HepG2 (cell line): Measurements from ENCODE around the gene TBC1D22A. TPM values are rescaled to one million over a fixed set of nuclear protein-coding genes. Genes with fewer than 3 reads are reported as not detected.

Source experiments
- ATAC-seq: fragments of 200-7000 bp; cut with Tn5 transposase; 3 replicates; pipeline ENCODE4 v1.9.1; 2020; ENCODE audit warnings: mild to moderate bottlenecking, moderate library complexity
- BruUV-seq: library from RNA; stranded (reverse); fragments of 400-500 nt; replicated peaks from 2 replicates; lab custom pipeline; 2021; lab: Mats Ljungman, UMichigan
- CTCF ChIA-PET: fragments of 300-600 bp; formaldehyde crosslinking; extraction: SDS; loops from one replicate; lab custom pipeline; 2021; ENCODE audit warnings: low total read pairs, inconsistent platforms, low intra/inter-chr PET ratio; lab: Yijun Ruan, JAX
- POLR2A ChIA-PET: fragments of 350-600 bp; sonication (Branson Sonifier 250); formaldehyde crosslinking; loops from one replicate; lab custom pipeline; 2020; ENCODE audit warnings: antibody characterized with exemption, inconsistent platforms; lab: Yijun Ruan, JAX
- DNase-seq: peaks from one replicate; pipeline ENCODE4 v3.0.0-alpha.2; 2015; ENCODE audit warnings: low spot score
- FAIRE-seq: peaks from 3 replicates; lab custom pipeline; 2011; peaks lifted over from hg19 to GRCh38; lab: Jason Lieb, UNC
- H2AFZ ChIP-seq: one replicate; pipeline ENCODE4 v1.6.1; 2011; ENCODE audit warnings: low read length, inconsistent platforms
- H3K27ac ChIP-seq: fragments of 300-600 bp; 3 replicates; pipeline ENCODE4 v1.8.0; 2011; ENCODE audit warnings: mixed run types, mild to moderate bottlenecking, mixed read lengths, low read length, inconsistent platforms; ENCODE audit not compliant: insufficient read depth; ENCODE audit errors: extremely low read length
- H3K27me3 ChIP-seq, 2 experiments: fragments of 200-600 bp in 1 of 2; 2 replicates in 1 of 2; 3 replicates in 1 of 2; pipeline versions ENCODE4 v1.6.0 to v1.8.0; 2011; ENCODE audit warnings: low read length in 2 of 2, mild to moderate bottlenecking in 2 of 2, moderate library complexity in 2 of 2, inconsistent platforms in 1 of 2; ENCODE audit not compliant: insufficient read depth in 2 of 2, control insufficient read depth in 1 of 2
- H3K36me3 ChIP-seq, 2 experiments: fragments of 200-600 bp in 1 of 2; replicated peaks in 1 of 2; 2 replicates in 1 of 2; 3 replicates in 1 of 2; pipeline versions ENCODE4 v1.5.1 to v1.8.0; 2011; ENCODE audit warnings: low read length in 2 of 2, inconsistent platforms in 1 of 2; ENCODE audit not compliant: insufficient read depth in 2 of 2, control insufficient read depth in 1 of 2
- H3K4me1 ChIP-seq: 2 replicates; pipeline ENCODE4 v1.5.1; 2012; ENCODE audit warnings: low read length, inconsistent platforms; ENCODE audit not compliant: insufficient read depth
- H3K4me2 ChIP-seq: 2 replicates; pipeline ENCODE4 v1.6.0; 2011; ENCODE audit warnings: low read depth, low read length, inconsistent platforms
- H3K4me3 ChIP-seq, 3 experiments: fragments of 200-600 bp in 1 of 3; sonication (generic), shearing (Covaris generic) in 1 of 3; replicated peaks in 1 of 3; 2 replicates each; pipeline ENCODE4 v1.5.1; 2011 to 2016; ENCODE audit warnings: low read length in 3 of 3, inconsistent platforms in 2 of 3, low read depth in 2 of 3, mild to moderate bottlenecking in 2 of 3, control low read depth in 1 of 3, mixed read lengths in 1 of 3; ENCODE audit not compliant: insufficient read depth in 1 of 3
- H3K79me2 ChIP-seq: one replicate; pipeline ENCODE4 v1.6.1; 2011; ENCODE audit warnings: low read length, inconsistent platforms; ENCODE audit not compliant: insufficient read depth
- H3K9ac ChIP-seq: 2 replicates; pipeline ENCODE4 v1.6.0; 2011; ENCODE audit warnings: mild to moderate bottlenecking, low read depth, low read length, inconsistent platforms; ENCODE audit not compliant: insufficient read depth
- H3K9me3 ChIP-seq: 2 replicates; pipeline ENCODE4 v1.5.1; 2012; ENCODE audit warnings: mild to moderate bottlenecking, low read length
- H4K20me1 ChIP-seq: 2 replicates; pipeline ENCODE4 v1.6.0; 2011; ENCODE audit warnings: inconsistent platforms, mild to moderate bottlenecking, low read length, moderate library complexity; ENCODE audit not compliant: insufficient read depth
- CCAR2 ChIP-seq: fragments of 200-400 bp; formaldehyde crosslinking; optimal IDR thresholded peaks from 2 replicates; pipeline ENCODE3; 2018; ENCODE audit warnings: low read depth, mild to moderate bottlenecking, low read length, moderate library complexity
- E2F1 ChIP-seq: sonication (generic); formaldehyde crosslinking; IDR thresholded peaks from 2 replicates; pipeline ENCODE4 v1.5.0; 2020; ENCODE audit warnings: missing genetic modification reagents
- HMG20A ChIP-seq: IDR thresholded peaks from 2 replicates; pipeline ENCODE4 v1.6.1; 2016; ENCODE audit warnings: borderline replicate concordance
- SNRNP70 ChIP-seq: fragments of 200-400 bp; formaldehyde crosslinking; IDR thresholded peaks from 2 replicates; pipeline ENCODE4 v1.6.1; 2017; ENCODE audit warnings: mild to moderate bottlenecking, low read depth, low read length, moderate library complexity
- SOX13 ChIP-seq, 3 experiments: fragments of 450-650 bp in 1 of 3; sonication (generic) in 1 of 3; formaldehyde crosslinking in 1 of 3; IDR thresholded peaks in 2 of 3; conservative IDR thresholded peaks in 1 of 3; 2 replicates each; pipeline versions ENCODE4 v1.5.0 to v1.6.1; 2016 to 2020; ENCODE audit warnings: antibody characterized with exemption in 1 of 3, mild to moderate bottlenecking in 1 of 3, missing compliant biosample characterization in 1 of 3, missing genetic modification reagents in 1 of 3, moderate library complexity in 1 of 3
- TFDP1 ChIP-seq: IDR thresholded peaks from 2 replicates; pipeline ENCODE4 v1.6.1; 2016; ENCODE audit warnings: missing compliant biosample characterization, missing genetic modification reagents, borderline replicate concordance
- TOE1 ChIP-seq: sonication (generic); formaldehyde crosslinking; IDR thresholded peaks from 2 replicates; pipeline ENCODE4 v1.4.0; 2020; ENCODE audit warnings: mild to moderate bottlenecking, missing genetic modification reagents
- U2AF1 ChIP-seq: fragments of 200-400 bp; formaldehyde crosslinking; optimal IDR thresholded peaks from 2 replicates; pipeline ENCODE3; 2017; ENCODE audit warnings: mild to moderate bottlenecking, low read depth, low read length
- ZFP36 ChIP-seq: fragments of 150-350 bp; IDR thresholded peaks from 2 replicates; pipeline ENCODE4 v1.6.1; 2018; ENCODE audit warnings: borderline replicate concordance, low read length, low read depth; ENCODE audit not compliant: partially characterized antibody
- ZFYVE20 ChIP-seq: sonication (generic); formaldehyde crosslinking; IDR thresholded peaks from 2 replicates; pipeline ENCODE4 v1.8.0; 2023; ENCODE audit warnings: low read depth, mild to moderate bottlenecking, moderate library complexity, missing genetic modification reagents, borderline replicate concordance
- ZNF382 ChIP-seq: sonication (generic); formaldehyde crosslinking; IDR thresholded peaks from 2 replicates; pipeline ENCODE4 v1.5.0; 2020; ENCODE audit warnings: missing genetic modification reagents, mild to moderate bottlenecking, borderline replicate concordance
- ZNF557 ChIP-seq: sonication (generic); formaldehyde crosslinking; IDR thresholded peaks from 2 replicates; pipeline ENCODE4 v1.4.0; 2020; ENCODE audit warnings: missing genetic modification reagents
- WGBS: methylation state at CpG from one replicate; pipeline ENCODE4 v1.1.6; 2017; ENCODE audit warnings: low lambda C conversion rate; 5-methylcytosine and 5-hydroxymethylcytosine counted together
- in situ Hi-C: cut with HindIII; loops from 2 replicates; pipeline ENCODE4 v1.10.0; 2017; ENCODE audit warnings: low pct_unique_long_range_greater_than_20kb; ENCODE audit not compliant: extremely low pct_ligation_motif_present
- intact Hi-C: fragments of 100-400 bp; cut with micrococcal nuclease; formaldehyde crosslinking; loops from one replicate; pipeline ENCODE4 v1.10.0; 2022; ENCODE audit not compliant: unreplicated experiment
- polyA plus RNA-seq, 8 experiments: library from polyadenylated mRNA; depleted of rRNA in 3 of 8; stranded (reverse) in 7 of 8; unstranded in 1 of 8; fragments of >200 nt; fragmentation: Illumina TruSeq in 4 of 8; extraction: Trizol in 4 of 8; gene quantifications; 2 replicates each; pipeline versions ENCODE4 v1.2.1 to v1.2.3, GENCODE V29; 2011 to 2016; ENCODE audit warnings: low read depth in 4 of 8, missing spikeins in 1 of 8, mixed read lengths in 1 of 8; ENCODE audit not compliant: insufficient read depth in 1 of 8
- total RNA-seq, 5 experiments: library from RNA; depleted of rRNA; stranded (reverse); fragments of >200 nt; fragmentation: Illumina TruSeq; extraction: Trizol; gene quantifications; 2 replicates each; pipeline ENCODE4 v1.2.3, GENCODE V29; 2016; ENCODE audit warnings: low read depth in 1 of 5

TBC1D22A gene
- total and polyA plus RNA-seq, 2 of the 13 experiments (the other 11 are each of a cell fraction or from before 2014, with no cell fraction given): 17.3 to 18.0 TPM

- no peak overlapping the region for H3K9ac ChIP-seq
These were observed 426.0 kb downstream of the TBC1D22A start for GRCh38 chr22:47188261-47189055.

More at GRCh38 chr22:47188261-47189055, 426.0 kb downstream of the TBC1D22A start:
- Histone ChIP-seq H3K27ac (no peak overlapping the region), H3K4me1 (peaks cover 20% of the 10 kb centered on the region), H3K4me3 (no peak overlapping the region), H2AFZ (no peak overlapping the region), H3K9me3 (no peaks in the 10 kb centered on the region), H3K36me3 (no peaks in the 10 kb centered on the region), H3K4me2 (no peak overlapping the region), H3K27me3 (peaks cover 1 to 2% of the 10 kb centered on the region in 2 experiments; a peak in 3 of 5 replicates), H4K20me1 (no peaks in the 10 kb centered on the region), H3K79me2 (no peaks in the 10 kb centered on the region)
- TF ChIP-seq SNRNP70 (no peak), TOE1 (CRISPR knock-in tag) (no peak), ZFP36 (no peak), HMG20A (no peak), ZNF557 (CRISPR knock-in tag) (no peak), ZFYVE20 (CRISPR knock-in tag) (no peak), CCAR2 (no peak), SOX13 (IDR thresholded peaks at IDR 0.05) (no peak), SOX13 (CRISPR knock-in tag; conservative IDR thresholded peaks at IDR 0.05 in 1 of 2, IDR thresholded peaks at IDR 0.05 in 1 of 2) (no peak), ZNF382 (CRISPR knock-in tag) (no peak), E2F1 (CRISPR knock-in tag) (no peak), TFDP1 (CRISPR knock-in tag) (no peak), U2AF1 (no peak)
- DNase-seq (no peak), FAIRE-seq (no peak), ATAC-seq (peak; percentile 38; the same call in 2 of the 3 replicates)
- in situ Hi-C loops: no loop called here
- ChIA-PET CTCF (no interaction called here), POLR2A (no interaction called here)
- 5% methylated on average over 10 of the region's 17 CpGs for WGBS
- intact Hi-C loops: loop anchor here (10.0 kb wide), 1 partner anchor 84 kb away; no protein-coding TSS in a partner anchor
- no TSS peak for BruUV-seq
